ENCODE results near the gene NGRN. TPM values are rescaled to one million over a fixed set of nuclear protein-coding genes. Genes with fewer than 3 reads are reported as not detected.
A peak's percentile ranks its signal among the peaks of the same experiment; 100 is the strongest.

The NGRN gene
- total RNA-seq, 2 experiments from 2014 or later, result 30.1 to 34.9 TPM

- Mint-ChIP-seq H3K4me3 (no peak overlapping the region), H3K36me3 (no peaks in the 10 kb centered on the region)
- peak; percentile 99 for ATAC-seq
Measured at GRCh38 chr15:90320062-90320884, 54.8 kb downstream of the NGRN start.

DNA sequence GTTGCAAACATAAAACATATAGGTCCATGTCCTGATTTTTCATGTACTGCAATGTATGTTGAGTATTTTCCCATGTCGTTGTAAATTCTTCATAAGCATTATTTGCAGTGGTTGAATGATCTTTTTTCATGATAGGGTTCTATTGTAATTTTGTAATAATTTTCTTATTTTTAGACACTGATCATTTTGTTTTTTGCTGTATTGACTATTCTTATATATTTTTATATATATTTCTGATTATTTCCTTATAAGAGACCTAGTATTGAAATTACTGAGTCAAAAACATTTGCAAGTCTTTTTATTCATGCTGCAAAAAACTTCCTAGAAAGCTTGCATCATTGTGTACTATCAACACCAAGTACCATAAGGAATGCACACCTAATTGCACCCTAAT is 55.4 kb downstream of the NGRN start:
- no peak for DNase-seq
- H3K27me3 Mint-ChIP-seq, result no peaks in the 10 kb centered on the region
- peaks cover 11% of the 10 kb centered on the region for H3K4me1 Mint-ChIP-seq
- no peak for ATAC-seq
- no peak overlapping the region for H3K27ac Mint-ChIP-seq
- CTCF ChIA-PET, result interaction anchor here (0.6 to 4.0 kb wide), 50 partner anchors 8 to 614 kb away, joined by 3 to 71 read pairs (median 6); partner anchors contain the start of genes HDDC3, IQGAP1, UNC45A and ZNF774
- no peak overlapping the region for H3K4me3 Mint-ChIP-seq
- H3K9me3 Mint-ChIP-seq (ENCODE audit: low read depth), result no peaks in the 10 kb centered on the region
- no peaks in the 10 kb centered on the region for H3K36me3 Mint-ChIP-seq

More at GRCh38 chr15:90320062-90320884, 54.8 kb downstream of the NGRN start:
- H3K27me3 Mint-ChIP-seq, result no peaks in the 10 kb centered on the region
- CTCF ChIA-PET, result interaction anchor here (0.6 to 4.0 kb wide), 97 partner anchors 8 to 614 kb away, joined by 3 to 71 read pairs (median 4); partner anchors contain the start of genes HDDC3, IQGAP1, MAN2A2 and UNC45A
- DNase-seq, result peak; percentile 82
- H3K9me3 Mint-ChIP-seq (ENCODE audit: low read depth), result no peaks in the 10 kb centered on the region
- H3K4me1 Mint-ChIP-seq, result peaks cover 11% of the 10 kb centered on the region
- H3K27ac Mint-ChIP-seq, result peak overlapping the region; percentile 45

Other genes starting within 250 kb of the NGRN start
- gene IDH2, start 163.2 kb upstream of the NGRN start, total RNA-seq, result 100 to 1,000 TPM; 196 to 293 TPM
- 10 to 100 TPM in 1 of 2 experiments, 1 to 10 TPM in 1; 6.0 to 13.8 TPM for gene SEMA4B, start 64.3 kb upstream of the NGRN start, total RNA-seq
- gene CIB1, start 31.7 kb upstream of the NGRN start, total RNA-seq, result 100 to 1,000 TPM; 120 to 127 TPM
- gene GDPGP1, start 31.5 kb upstream of the NGRN start, total RNA-seq, result 1 to 10 TPM; 7.0 to 9.8 TPM
- gene TTLL13, start 16.1 kb upstream of the NGRN start, total RNA-seq, result 1 to 10 TPM in 1 of 2 experiments, under 1 TPM in 1; 0.80 to 1.1 TPM
- gene ZNF774, start 86.6 kb downstream of the NGRN start, total RNA-seq, result 1 to 10 TPM; 1.6 to 2.1 TPM
- gene IQGAP1, start 122.6 kb downstream of the NGRN start, total RNA-seq, result 100 to 1,000 TPM; 217 to 221 TPM

All from activated CD8-positive, alpha-beta memory T cell treated with anti-CD3 and anti-CD28 coated beads, Interleukin-2, amount 10 ng/mL, durations not matched to agents 7 days and 5 days (primary cell).